8988T (cell line): ENCODE results near the gene CCDC106.

Experiments used
- DNase-seq: peaks from one replicate; pipeline ENCODE4 v3.0.0; 2011

CCDC106 gene

GRCh38 chr19:55653651-55654322 is 5.8 kb downstream of the CCDC106 start:
- peak; percentile 88 for DNase-seq

GRCh38 chr19:55654323-55654867 is 6.4 kb downstream of the CCDC106 start:
- DNase-seq, result no peak

GRCh38 chr19:55654868-55655647 is 7.0 kb downstream of the CCDC106 start, which contains the start of gene U2AF2:
Gene U2AF2, plus strand, starts transcription at chr19:55655035. Its CDS starts 70 bp downstream, at chr19:55655105.
- DNase-seq, result peak; percentile 83

- DNase-seq, result no peak
Observed at GRCh38 chr19:55655648-55656040, 7.6 kb downstream of the CCDC106 start.

- DNase-seq, result no peak
Observed at GRCh38 chr19:55656552-55656951, 8.5 kb downstream of the CCDC106 start.

GRCh38 chr19:55656988-55657747 is 9.2 kb downstream of the CCDC106 start:
- no peak for DNase-seq

GRCh38 chr19:55658846-55659459 is 10.9 kb downstream of the CCDC106 start:
- no peak for DNase-seq

GRCh38 chr19:55659822-55660221 is 11.8 kb downstream of the CCDC106 start:
- no peak for DNase-seq

- DNase-seq, result no peak
Observed at GRCh38 chr19:55660404-55660803, 12.4 kb downstream of the CCDC106 start.

- DNase-seq, result no peak
Observed at GRCh38 chr19:55660991-55661390, 13.0 kb downstream of the CCDC106 start.

GRCh38 chr19:55661826-55662225 is 13.8 kb downstream of the CCDC106 start:
- no peak for DNase-seq

GRCh38 chr19:55663846-55664536 is 16.0 kb downstream of the CCDC106 start:
- DNase-seq, result no peak

GRCh38 chr19:55666343-55667005 is 18.5 kb downstream of the CCDC106 start:
- DNase-seq, result no peak

GRCh38 chr19:55667006-55667381 is 19.0 kb downstream of the CCDC106 start:
- no peak for DNase-seq

GRCh38 chr19:55667511-55667910 is 19.5 kb downstream of the CCDC106 start:
- DNase-seq, result no peak

GRCh38 chr19:55667958-55668357 is 19.9 kb downstream of the CCDC106 start:
- DNase-seq, result no peak

- no peak for DNase-seq
Observed at GRCh38 chr19:55668603-55669348, 20.8 kb downstream of the CCDC106 start.

GRCh38 chr19:55669418-55670279 is 21.6 kb downstream of the CCDC106 start:
- DNase-seq, result no peak

GRCh38 chr19:55670280-55671053 is 22.5 kb downstream of the CCDC106 start:
- DNase-seq, result no peak
